ENCODE data around the gene GRIK4. TPM values are rescaled to one million over a fixed set of nuclear protein-coding genes. Genes with fewer than 3 reads are reported as not detected.

The GRIK4 gene
- total and polyA plus RNA-seq, 2 experiments from 2014 or later = 0.28 to 0.45 TPM

DNA sequence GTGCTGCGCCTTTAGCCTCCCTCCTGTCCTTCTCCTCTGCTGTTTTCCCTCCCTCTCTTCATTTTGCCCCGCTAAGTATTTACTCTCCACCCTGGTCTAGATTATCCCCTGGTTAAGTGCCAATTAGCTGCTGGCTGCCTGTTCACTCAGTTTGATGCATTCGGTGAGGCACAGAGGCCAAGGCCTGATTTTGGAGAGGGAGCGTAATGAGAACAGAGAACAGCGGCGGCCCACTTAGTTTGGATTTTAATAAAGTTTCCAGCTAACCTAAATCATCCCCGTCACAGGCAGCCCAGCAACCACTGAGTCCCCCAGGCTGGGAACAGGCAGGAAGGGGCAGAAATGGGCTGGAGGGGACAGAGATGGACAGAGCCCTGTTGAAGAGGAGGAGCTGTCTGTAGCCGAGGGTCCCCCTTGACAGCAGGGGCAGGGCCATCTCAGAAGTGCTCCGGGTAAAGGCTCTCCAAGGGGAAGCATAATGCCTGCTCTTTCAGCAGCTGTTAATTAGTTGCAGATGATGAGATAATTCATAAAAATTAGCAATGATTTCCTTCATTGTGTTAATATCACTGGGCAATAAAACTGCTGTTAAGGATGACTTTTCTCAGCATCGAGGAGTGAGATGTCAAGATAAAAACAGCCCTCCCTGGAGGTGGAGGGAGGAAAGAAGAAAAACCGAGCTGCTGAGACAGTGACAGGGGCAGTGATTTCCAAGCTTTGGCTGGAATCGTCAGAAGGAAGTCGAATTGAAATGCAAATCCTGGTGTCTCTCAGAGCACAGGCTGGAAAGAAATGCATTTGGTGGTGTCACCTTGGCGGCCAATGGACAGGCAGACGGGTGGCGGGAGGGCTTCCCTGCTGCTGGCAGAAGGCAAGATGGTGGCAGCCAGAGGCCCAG lies 170.1 kb downstream of the GRIK4 start:
- no peak overlapping the region for H3K4me3 ChIP-seq
- H3K9me3 ChIP-seq (ENCODE audit: low read depth) = no peaks in the 10 kb centered on the region
- no peaks in the 10 kb centered on the region for H3K36me3 ChIP-seq
- no peaks in the 10 kb centered on the region for H3K4me1 ChIP-seq (ENCODE audit: low read depth)
- H3K27me3 ChIP-seq = peaks cover 25% of the 10 kb centered on the region
- TF ChIP-seq, protein P1, sequence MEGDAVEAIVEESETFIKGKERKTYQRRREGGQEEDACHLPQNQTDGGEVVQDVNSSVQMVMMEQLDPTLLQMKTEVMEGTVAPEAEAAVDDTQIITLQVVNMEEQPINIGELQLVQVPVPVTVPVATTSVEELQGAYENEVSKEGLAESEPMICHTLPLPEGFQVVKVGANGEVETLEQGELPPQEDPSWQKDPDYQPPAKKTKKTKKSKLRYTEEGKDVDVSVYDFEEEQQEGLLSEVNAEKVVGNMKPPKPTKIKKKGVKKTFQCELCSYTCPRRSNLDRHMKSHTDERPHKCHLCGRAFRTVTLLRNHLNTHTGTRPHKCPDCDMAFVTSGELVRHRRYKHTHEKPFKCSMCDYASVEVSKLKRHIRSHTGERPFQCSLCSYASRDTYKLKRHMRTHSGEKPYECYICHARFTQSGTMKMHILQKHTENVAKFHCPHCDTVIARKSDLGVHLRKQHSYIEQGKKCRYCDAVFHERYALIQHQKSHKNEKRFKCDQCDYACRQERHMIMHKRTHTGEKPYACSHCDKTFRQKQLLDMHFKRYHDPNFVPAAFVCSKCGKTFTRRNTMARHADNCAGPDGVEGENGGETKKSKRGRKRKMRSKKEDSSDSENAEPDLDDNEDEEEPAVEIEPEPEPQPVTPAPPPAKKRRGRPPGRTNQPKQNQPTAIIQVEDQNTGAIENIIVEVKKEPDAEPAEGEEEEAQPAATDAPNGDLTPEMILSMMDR (IDR thresholded peaks at IDR 0.05; ENCODE audit: low read depth, low read length) = no peak
- H3K27ac ChIP-seq = no peak overlapping the region
- DNase-seq (ENCODE audit: low read depth in 1 of 2, low spot score in 1 of 2) = no peak

DNA sequence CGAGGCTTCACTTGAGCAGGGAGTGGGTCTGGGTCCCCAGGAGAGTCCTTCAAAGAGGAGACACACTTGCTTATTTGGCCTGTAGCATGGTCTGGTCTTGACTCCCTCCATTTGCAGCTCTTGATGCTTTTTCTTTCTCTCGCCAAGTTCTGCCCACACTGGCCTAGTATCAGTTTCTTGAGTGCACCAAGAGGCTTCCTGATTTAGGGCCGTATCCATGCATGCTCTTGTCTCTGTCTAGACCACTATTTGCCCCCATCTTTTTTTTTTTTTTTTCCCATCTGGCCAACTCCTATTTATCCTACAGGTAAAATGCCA lies 170.7 kb downstream of the GRIK4 start:
- Histone ChIP-seq H3K27ac (no peak overlapping the region), H3K27me3 (peaks cover 25% of the 10 kb centered on the region), H3K4me3 (no peak overlapping the region), H3K4me1 (ENCODE audit: low read depth) (no peaks in the 10 kb centered on the region), H3K36me3 (no peaks in the 10 kb centered on the region), H3K9me3 (ENCODE audit: low read depth) (no peaks in the 10 kb centered on the region)
- TF ChIP-seq, protein P1 (IDR thresholded peaks at IDR 0.05; ENCODE audit: low read depth, low read length) = no peak
- DNase-seq (ENCODE audit: low read depth in 1 of 2, low spot score in 1 of 2) = no peak

DNA sequence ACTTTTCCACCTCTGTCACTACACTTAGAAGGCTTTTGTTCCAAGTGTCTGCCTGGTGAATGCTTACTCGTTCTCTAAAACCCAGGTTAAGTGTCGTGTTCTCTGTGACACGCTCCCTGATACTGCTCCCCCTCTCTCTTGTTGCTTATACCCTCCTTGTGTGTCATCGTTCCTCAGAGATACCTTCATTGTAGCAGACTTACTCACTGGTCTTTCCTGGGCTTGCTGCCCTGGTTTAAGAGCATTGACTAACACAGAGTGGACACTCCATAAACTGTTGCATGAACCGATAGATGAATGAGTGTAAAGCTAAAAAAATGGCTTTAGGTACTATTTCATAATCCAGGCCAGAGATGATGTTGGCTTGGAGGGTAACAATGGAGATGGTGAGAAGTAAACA lies 171.3 kb downstream of the GRIK4 start:
- Histone ChIP-seq H3K27ac (no peak overlapping the region), H3K9me3 (ENCODE audit: low read depth) (no peaks in the 10 kb centered on the region), H3K27me3 (peaks cover 25% of the 10 kb centered on the region), H3K4me3 (no peak overlapping the region), H3K36me3 (no peaks in the 10 kb centered on the region), H3K4me1 (ENCODE audit: low read depth) (no peaks in the 10 kb centered on the region)
- TF ChIP-seq, protein P1 (IDR thresholded peaks at IDR 0.05; ENCODE audit: low read depth, low read length) = no peak
- DNase-seq (ENCODE audit: low read depth in 1 of 2, low spot score in 1 of 2) = peak in 1 of 2 donors; percentile 12

DNA sequence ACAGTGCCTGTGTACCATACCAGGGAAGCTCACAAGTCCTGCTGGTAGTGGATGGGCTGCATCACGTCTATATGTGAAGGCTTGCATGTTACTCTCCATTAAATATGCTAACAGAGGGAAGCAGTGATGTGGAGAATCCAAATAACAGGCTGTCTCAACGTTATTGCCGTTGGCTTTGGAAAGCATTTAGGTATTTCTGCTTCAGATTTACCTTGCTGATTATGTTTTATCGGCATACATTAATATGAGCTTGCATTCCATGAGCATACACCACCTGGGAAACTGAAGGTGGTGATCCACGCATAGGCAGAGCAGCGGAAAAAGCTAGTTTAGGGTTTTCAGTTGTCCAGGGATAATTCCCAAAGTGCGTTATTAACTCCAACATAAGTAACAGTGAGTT lies 175.0 kb downstream of the GRIK4 start:
- H3K4me1 ChIP-seq (ENCODE audit: low read depth) = no peaks in the 10 kb centered on the region
- no peaks in the 10 kb centered on the region for H3K9me3 ChIP-seq (ENCODE audit: low read depth)
- no peak overlapping the region for H3K4me3 ChIP-seq
- TF ChIP-seq, protein P1 (IDR thresholded peaks at IDR 0.05; ENCODE audit: low read depth, low read length) = no peak
- H3K27me3 ChIP-seq = peaks cover 35% of the 10 kb centered on the region
- H3K36me3 ChIP-seq = no peaks in the 10 kb centered on the region
- no peak for DNase-seq (ENCODE audit: low read depth in 1 of 2, low spot score in 1 of 2)
- no peak overlapping the region for H3K27ac ChIP-seq

DNA sequence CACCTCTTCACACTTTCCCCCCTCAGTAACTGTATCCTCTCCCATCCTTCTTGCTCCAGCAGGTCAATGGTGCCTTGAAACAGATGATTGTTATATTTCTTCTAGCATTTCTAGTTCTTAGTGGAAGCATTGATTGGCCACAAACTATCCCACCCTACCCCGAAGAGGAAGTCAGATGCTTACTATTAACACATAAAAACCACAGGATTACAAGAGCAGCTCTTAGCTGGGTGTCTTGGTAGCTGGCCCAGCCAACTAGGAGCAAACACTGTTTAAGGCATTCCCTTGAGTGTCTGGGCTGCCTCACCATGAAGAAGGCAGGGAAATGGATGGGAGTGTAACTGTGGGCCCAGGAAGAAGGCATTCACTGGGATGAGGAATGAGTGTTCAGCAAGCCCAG lies 176.6 kb downstream of the GRIK4 start:
- H3K4me3 ChIP-seq = no peak overlapping the region
- no peaks in the 10 kb centered on the region for H3K9me3 ChIP-seq (ENCODE audit: low read depth)
- H3K36me3 ChIP-seq = no peaks in the 10 kb centered on the region
- TF ChIP-seq, protein P1 (IDR thresholded peaks at IDR 0.05; ENCODE audit: low read depth, low read length) = no peak
- DNase-seq (ENCODE audit: low read depth in 1 of 2, low spot score in 1 of 2) = peak in 1 of 2 donors; percentile 18
- no peak overlapping the region for H3K27ac ChIP-seq
- H3K27me3 ChIP-seq = peaks cover 31% of the 10 kb centered on the region
- H3K4me1 ChIP-seq (ENCODE audit: low read depth) = no peaks in the 10 kb centered on the region
